GM12878 (cell line): ENCODE results near the gene SYNDIG1. TPM values are rescaled to one million over a fixed set of nuclear protein-coding genes. Genes with fewer than 3 reads are reported as not detected.

Experiments
- ATAC-seq: fragments of 200-7000 bp; cut with Tn5 transposase; 3 replicates; pipeline ENCODE4 v1.9.1; 2020; ENCODE audit warnings: mild to moderate bottlenecking, moderate library complexity
- BruUV-seq: library from RNA; stranded (reverse); fragments of 400-500 nt; replicated peaks from 2 replicates; lab custom pipeline; 2021; lab: Mats Ljungman, UMichigan
- CTCF ChIA-PET: fragments of 300-600 bp; sonication (Branson Sonifier 250); formaldehyde crosslinking; extraction: SDS; loops from one replicate; lab custom pipeline; 2021; ENCODE audit warnings: inconsistent platforms; lab: Yijun Ruan, JAX
- POLR2A ChIA-PET: fragments of 350-600 bp; formaldehyde crosslinking; extraction: SDS; loops from one replicate; lab custom pipeline; 2021; ENCODE audit warnings: inconsistent platforms; lab: Charles Lee
- RAD21 ChIA-PET: fragments of 300-600 bp; sonication (Branson Sonifier 250); formaldehyde crosslinking; loops from one replicate; lab custom pipeline; 2023; ENCODE audit warnings: antibody characterized with exemption; ENCODE audit not compliant: unreplicated experiment; lab: Charles Lee
- SMC1A ChIA-PET: fragments of 300-600 bp; sonication (Branson Sonifier 250); formaldehyde crosslinking; loops from one replicate; lab custom pipeline; 2023; ENCODE audit not compliant: unreplicated experiment, uncharacterized antibody; lab: Charles Lee
- DNase-seq: peaks from one replicate; pipeline ENCODE4 v3.0.0-alpha.2; 2011; ENCODE audit warnings: low read depth, low spot score
- FAIRE-seq: peaks from 3 replicates; lab custom pipeline; 2011; peaks lifted over from hg19 to GRCh38; lab: Jason Lieb, UNC
- H2AFZ ChIP-seq: 2 replicates; pipeline ENCODE4 v1.6.0; 2011; ENCODE audit warnings: low read depth, low read length, control low read depth; ENCODE audit not compliant: control insufficient read depth
- H3K27ac ChIP-seq: 2 replicates; pipeline ENCODE4 v1.5.1; 2011; ENCODE audit warnings: control low read depth; ENCODE audit not compliant: control insufficient read depth, insufficient read depth
- H3K27me3 ChIP-seq, 2 experiments: replicated peaks in 1 of 2; 2 replicates each; pipeline versions ENCODE4 v1.6.0 to v1.6.1; 2011; ENCODE audit warnings: low read length in 1 of 2; ENCODE audit not compliant: control insufficient read depth in 2 of 2, insufficient read depth in 2 of 2
- H3K36me3 ChIP-seq, 2 experiments: 2 replicates each; pipeline ENCODE4 v1.5.1; 2011; ENCODE audit warnings: low read length in 1 of 2; ENCODE audit not compliant: control insufficient read depth in 2 of 2, insufficient read depth in 2 of 2
- H3K4me1 ChIP-seq: 2 replicates; pipeline ENCODE4 v1.6.1; 2011; ENCODE audit warnings: mild to moderate bottlenecking, low read length, moderate library complexity, mixed read lengths; ENCODE audit not compliant: control insufficient read depth, insufficient read depth
- H3K4me2 ChIP-seq: 2 replicates; pipeline ENCODE4 v1.6.0; 2011; ENCODE audit warnings: control low read depth; ENCODE audit not compliant: control insufficient read depth, insufficient read depth
- H3K4me3 ChIP-seq: fragments of 200-600 bp; sonication (generic); 2 replicates; pipeline ENCODE4 v1.5.1; 2016
- H3K79me2 ChIP-seq: 2 replicates; pipeline ENCODE4 v1.6.0; 2011; ENCODE audit warnings: low read length; ENCODE audit not compliant: control insufficient read depth, insufficient read depth
- H3K9ac ChIP-seq: 2 replicates; pipeline ENCODE4 v1.8.0; 2011; ENCODE audit warnings: low read length, control low read depth, mixed read lengths; ENCODE audit not compliant: control insufficient read depth, insufficient read depth
- H3K9me3 ChIP-seq: replicated peaks from 3 replicates; pipeline ENCODE4 v1.5.1; 2011; ENCODE audit warnings: mild to moderate bottlenecking, low read length; ENCODE audit not compliant: control insufficient read depth, insufficient read depth
- H4K20me1 ChIP-seq: 2 replicates; pipeline ENCODE4 v1.6.0; 2011; ENCODE audit not compliant: control insufficient read depth, insufficient read depth
- BACH1 ChIP-seq: fragments of 450-650 bp; IDR thresholded peaks from 2 replicates; pipeline ENCODE4 v1.6.1; 2017; ENCODE audit warnings: mild to moderate bottlenecking, borderline replicate concordance
- CBX3 ChIP-seq: fragments of 200-600 bp; sonication (generic); IDR thresholded peaks from 2 replicates; pipeline ENCODE4 v1.6.1; 2016; ENCODE audit warnings: low read depth, borderline replicate concordance
- CHD1 ChIP-seq: IDR thresholded peaks from 2 replicates; pipeline ENCODE4 v1.6.1; 2012; ENCODE audit warnings: low read depth, low read length, improper control_type of control experiment
- FOXK2 ChIP-seq: fragments of 450-650 bp; IDR thresholded peaks from 2 replicates; pipeline ENCODE4 v1.6.1; 2017; ENCODE audit warnings: mild to moderate bottlenecking, moderate library complexity
- IKZF1 ChIP-seq: fragments of 450-650 bp; conservative IDR thresholded peaks from 2 replicates; pipeline ENCODE4 v1.6.1; 2017; ENCODE audit warnings: antibody characterized with exemption, mild to moderate bottlenecking
- IKZF2 ChIP-seq, 2 experiments: fragments of 450-650 bp; IDR thresholded peaks; 2 replicates each; pipeline ENCODE4 v1.6.1; 2017; ENCODE audit warnings: mild to moderate bottlenecking in 2 of 2, moderate library complexity in 2 of 2
- IRF3 ChIP-seq: fragments of 450-650 bp; IDR thresholded peaks from 2 replicates; pipeline ENCODE4 v1.6.1; 2014; ENCODE audit warnings: mild to moderate bottlenecking
- KDM1A ChIP-seq: fragments of 200-600 bp; sonication (generic); IDR thresholded peaks from 2 replicates; pipeline ENCODE4 v1.6.1; 2016; ENCODE audit warnings: borderline replicate concordance
- MAX ChIP-seq: IDR thresholded peaks from 2 replicates; pipeline ENCODE4 v1.6.1; 2012; ENCODE audit warnings: low read depth, low read length, improper control_type of control experiment
- PBX3 ChIP-seq: IDR thresholded peaks from 2 replicates; pipeline ENCODE4 v1.6.1; 2011; ENCODE audit warnings: mild to moderate bottlenecking, low read depth, low read length, moderate library complexity; ENCODE audit not compliant: insufficient replicate concordance
- POLR2A ChIP-seq: IDR thresholded peaks from 2 replicates; pipeline ENCODE4 v1.6.1; 2011; ENCODE audit warnings: low read depth, mild to moderate bottlenecking, low read length
- POLR2AphosphoS5 ChIP-seq: IDR thresholded peaks from 2 replicates; pipeline ENCODE4 v1.6.1; 2011; ENCODE audit warnings: mild to moderate bottlenecking, low read length, inconsistent platforms
- POU2F2 ChIP-seq: IDR thresholded peaks from 3 replicates; pipeline ENCODE4 v1.6.1; 2011; ENCODE audit warnings: low read depth, mild to moderate bottlenecking, low read length, borderline replicate concordance
- RFX5 ChIP-seq: IDR thresholded peaks from 2 replicates; pipeline ENCODE4 v1.6.1; 2011; ENCODE audit warnings: low read depth, low read length, improper control_type of control experiment
- ZNF384 ChIP-seq: IDR thresholded peaks from 2 replicates; pipeline ENCODE4 v1.6.1; 2012; ENCODE audit warnings: low read depth, mild to moderate bottlenecking, low read length, improper control_type of control experiment, borderline replicate concordance
- WGBS: methylation state at CpG from one replicate; pipeline ENCODE4 v1.1.6; 2016; ENCODE audit warnings: low lambda C conversion rate; ENCODE audit not compliant: insufficient replicate concordance, insufficient coverage; ENCODE audit errors: missing lambda C conversion rate; 5-methylcytosine and 5-hydroxymethylcytosine counted together
- in situ Hi-C: fragments of 300-500 bp; cut with MboI; formaldehyde crosslinking; loops from 9 replicates; pipeline ENCODE4 v1.14.3; 2018; ENCODE audit warnings: mixed read lengths
- intact Hi-C: fragments of 100-400 bp; cut with micrococcal nuclease; formaldehyde crosslinking; loops from one replicate; pipeline ENCODE4 v1.14.2; 2022; ENCODE audit not compliant: unreplicated experiment
- polyA plus RNA-seq, 11 experiments: library from polyadenylated mRNA; depleted of rRNA in 4 of 11; unstranded in 6 of 11; stranded (reverse) in 5 of 11; fragments of >200 nt; fragmentation: Nextera tagmentation in 4 of 11; fragmentation: Illumina TruSeq in 1 of 11; extraction: Ambion mirVana in 4 of 11; extraction: Trizol in 1 of 11; gene quantifications; 1 replicate in 1 of 11; 2 replicates in 10 of 11; pipeline versions ENCODE4 v1.2.1 to v1.2.3, GENCODE V29; 2011 to 2016; ENCODE audit warnings: inconsistent platforms in 2 of 11, missing spikeins in 2 of 11, low read depth in 1 of 11
- total RNA-seq, 4 experiments: library from RNA; depleted of rRNA in 3 of 4; stranded (reverse); fragments of >200 nt in 3 of 4; fragmentation: Illumina TruSeq in 1 of 4; extraction: Trizol in 1 of 4; gene quantifications; 2 replicates each; pipeline versions ENCODE4 v1.2.1 to v1.2.3, GENCODE V29; 2013 to 2021

Gene SYNDIG1
- total and polyA plus RNA-seq, 10 of the 15 experiments (the other 5 are each of a cell fraction or from before 2014, with no cell fraction given): not detected

GRCh38 chr20:24672886-24673677, 203.7 kb downstream of the SYNDIG1 start:
- Histone ChIP-seq H3K36me3 (no peaks in the 10 kb centered on the region), H3K4me3 (no peak overlapping the region), H3K9ac (no peak overlapping the region), H4K20me1 (no peaks in the 10 kb centered on the region), H3K4me2 (no peak overlapping the region), H3K79me2 (no peaks in the 10 kb centered on the region), H3K27ac (no peak overlapping the region), H3K27me3 (peaks cover 0 to 2% of the 10 kb centered on the region in 2 experiments; a peak in 2 of 4 replicates), H3K4me1 (no peaks in the 10 kb centered on the region), H3K9me3 (no peaks in the 10 kb centered on the region), H2AFZ (no peak overlapping the region)
- ChIA-PET RAD21 (no interaction called here), POLR2A (no interaction called here), SMC1A (no interaction called here), CTCF (no interaction called here)
- 17% methylated on average over 7 of the region's 7 CpGs for WGBS
- no peak for ATAC-seq
- no peak for DNase-seq
- intact Hi-C loops: no loop called here
- TF ChIP-seq POU2F2 (no peak), FOXK2 (no peak), IKZF1 (no peak), IKZF2 (IDR thresholded peaks at IDR 0.05) (no peak), CBX3 (no peak), IRF3 (no peak), CHD1 (no peak), POLR2A (no peak), ZNF384 (no peak), MAX (no peak), RFX5 (no peak), KDM1A (no peak), POLR2AphosphoS5 (no peak), PBX3 (no peak), BACH1 (no peak)
- no TSS peak for BruUV-seq
- in situ Hi-C loops: loop anchor here (5.0 kb wide), 1 partner anchor 49 kb away; no protein-coding TSS in a partner anchor
- no peak for FAIRE-seq
